Stimulated activated naive B cell treated with anti-CD40 and anti-IgM and Interleukin-4, amounts not matched to agents 10 μg/mL and 1 μg/mL and 100 μg/mL, for 72 hours (primary cell): ENCODE measurements around the gene ZNF750.

Experiments used
- ATAC-seq, 2 donors: fragments of 150-1000 bp; cut with Tn5 transposase; replicated peaks; 2 replicates each; pipeline ENCODE4 v1.10.0; 2021; ENCODE audit warnings: moderate library complexity in 1 of 2
- DNase-seq: peaks from one replicate; pipeline ENCODE4 v3.0.0; 2021
- H3K27ac Mint-ChIP-seq: one replicate; pipeline ENCODE4 v1.8.0; 2022; ENCODE audit warnings: mild to moderate bottlenecking, mixed read lengths
- H3K27me3 Mint-ChIP-seq, 2 donors: one replicate each; pipeline ENCODE4 v1.8.0; 2022; ENCODE audit warnings: mixed read lengths in 2 of 2
- H3K36me3 Mint-ChIP-seq, 2 donors: one replicate each; pipeline ENCODE4 v1.8.0; 2022; ENCODE audit warnings: mixed read lengths in 2 of 2, mild to moderate bottlenecking in 1 of 2
- H3K4me1 Mint-ChIP-seq, 2 donors: one replicate each; pipeline ENCODE4 v1.8.0; 2022; ENCODE audit warnings: mixed read lengths in 2 of 2, mild to moderate bottlenecking in 1 of 2
- H3K4me3 Mint-ChIP-seq, 2 donors: one replicate each; pipeline ENCODE4 v1.8.0; 2022; ENCODE audit warnings: mild to moderate bottlenecking in 2 of 2, mixed read lengths in 2 of 2, moderate library complexity in 1 of 2
- H3K9me3 Mint-ChIP-seq, 2 donors: one replicate each; pipeline ENCODE4 v1.8.0; 2022; ENCODE audit warnings: mixed read lengths in 2 of 2, mild to moderate bottlenecking in 1 of 2

The ZNF750 gene

GRCh38 chr17:82826211-82826610 lies 13.6 kb downstream of the ZNF750 start:
- H3K27me3 Mint-ChIP-seq = no peaks in the 10 kb centered on the region
- DNase-seq (no peak), ATAC-seq (no peak)
- peaks cover 0 to 6% of the 10 kb centered on the region in 2 donors for H3K4me1 Mint-ChIP-seq
- H3K27ac Mint-ChIP-seq = no peak overlapping the region
- no peaks in the 10 kb centered on the region for H3K9me3 Mint-ChIP-seq
- peaks cover 43 to 46% of the 10 kb centered on the region in 2 donors for H3K36me3 Mint-ChIP-seq
- no peak overlapping the region for H3K4me3 Mint-ChIP-seq

- H3K4me3 Mint-ChIP-seq = no peak overlapping the region
- H3K9me3 Mint-ChIP-seq = peaks cover 0 to 5% of the 10 kb centered on the region in 2 donors
- H3K36me3 Mint-ChIP-seq = peaks cover 45 to 48% of the 10 kb centered on the region in 2 donors
- DNase-seq (no peak), ATAC-seq (no peak)
- H3K27me3 Mint-ChIP-seq = no peaks in the 10 kb centered on the region
- no peak overlapping the region for H3K27ac Mint-ChIP-seq
- peaks cover under 1 to 6% of the 10 kb centered on the region in 2 donors for H3K4me1 Mint-ChIP-seq
Measured at GRCh38 chr17:82825540-82826124, 14.2 kb downstream of the ZNF750 start.

GRCh38 chr17:82823004-82823403 lies 16.8 kb downstream of the ZNF750 start:
- Mint-ChIP-seq H3K36me3 (peaks cover 42 to 50% of the 10 kb centered on the region in 2 donors), H3K4me1 (peaks cover 17 to 25% of the 10 kb centered on the region in 2 donors), H3K27ac (no peak overlapping the region), H3K9me3 (peaks cover 5 to 10% of the 10 kb centered on the region in 2 donors), H3K27me3 (no peaks in the 10 kb centered on the region), H3K4me3 (no peak overlapping the region)
- ATAC-seq = peak in 1 of 2 donors; percentile 32
- DNase-seq = no peak

GRCh38 chr17:82822281-82822680 lies 17.5 kb downstream of the ZNF750 start:
- H3K4me3 Mint-ChIP-seq = no peak overlapping the region
- H3K27ac Mint-ChIP-seq = no peak overlapping the region
- ATAC-seq (no peak), DNase-seq (no peak)
- H3K4me1 Mint-ChIP-seq = peaks cover 23 to 32% of the 10 kb centered on the region in 2 donors
- peaks cover 41 to 48% of the 10 kb centered on the region in 2 donors for H3K36me3 Mint-ChIP-seq
- no peaks in the 10 kb centered on the region for H3K27me3 Mint-ChIP-seq
- peaks cover 5 to 10% of the 10 kb centered on the region in 2 donors for H3K9me3 Mint-ChIP-seq

GRCh38 chr17:82821554-82821953 lies 18.3 kb downstream of the ZNF750 start:
- Mint-ChIP-seq H3K36me3 (peaks cover 37 to 45% of the 10 kb centered on the region in 2 donors), H3K4me1 (peaks cover 23 to 35% of the 10 kb centered on the region in 2 donors), H3K27me3 (no peaks in the 10 kb centered on the region), H3K27ac (no peak overlapping the region), H3K9me3 (peaks cover 5 to 10% of the 10 kb centered on the region in 2 donors), H3K4me3 (no peak overlapping the region)
- no peak for ATAC-seq
- no peak for DNase-seq

- H3K27me3 Mint-ChIP-seq = no peaks in the 10 kb centered on the region
- H3K4me1 Mint-ChIP-seq = peaks cover 25 to 39% of the 10 kb centered on the region in 2 donors
- H3K9me3 Mint-ChIP-seq = peaks cover 5 to 10% of the 10 kb centered on the region in 2 donors
- no peak overlapping the region for H3K4me3 Mint-ChIP-seq
- ATAC-seq (no peak), DNase-seq (no peak)
- H3K27ac Mint-ChIP-seq = peak overlapping the region; percentile 59
- peaks cover 45 to 54% of the 10 kb centered on the region in 2 donors for H3K36me3 Mint-ChIP-seq
Measured at GRCh38 chr17:82820278-82821251, 19.3 kb downstream of the ZNF750 start.

GRCh38 chr17:82817947-82818346 lies 21.9 kb downstream of the ZNF750 start:
- Mint-ChIP-seq H3K36me3 (peaks cover 63 to 75% of the 10 kb centered on the region in 2 donors), H3K27ac (peak overlapping the region; percentile 84), H3K27me3 (no peaks in the 10 kb centered on the region), H3K9me3 (peaks cover 5 to 10% of the 10 kb centered on the region in 2 donors), H3K4me1 (peaks cover 32 to 39% of the 10 kb centered on the region in 2 donors), H3K4me3 (no peak overlapping the region)
- ATAC-seq = peak; percentile 74 to 79
- DNase-seq = peak; percentile 13

GRCh38 chr17:82816358-82816757 lies 23.5 kb downstream of the ZNF750 start:
- Mint-ChIP-seq H3K4me3 (no peak overlapping the region), H3K9me3 (peaks cover 5 to 10% of the 10 kb centered on the region in 2 donors), H3K4me1 (peaks cover 32 to 39% of the 10 kb centered on the region in 2 donors), H3K27ac (no peak overlapping the region), H3K36me3 (peaks cover 62 to 78% of the 10 kb centered on the region in 2 donors), H3K27me3 (no peaks in the 10 kb centered on the region)
- DNase-seq (no peak), ATAC-seq (no peak)

GRCh38 chr17:82815790-82816305 lies 24.0 kb downstream of the ZNF750 start:
- no peak overlapping the region for H3K27ac Mint-ChIP-seq
- DNase-seq (no peak), ATAC-seq (no peak)
- no peaks in the 10 kb centered on the region for H3K27me3 Mint-ChIP-seq
- peaks cover 5 to 8% of the 10 kb centered on the region in 2 donors for H3K9me3 Mint-ChIP-seq
- peaks cover 62 to 78% of the 10 kb centered on the region in 2 donors for H3K36me3 Mint-ChIP-seq
- no peak overlapping the region for H3K4me3 Mint-ChIP-seq
- H3K4me1 Mint-ChIP-seq = peaks cover 32 to 39% of the 10 kb centered on the region in 2 donors

- peaks cover 3% of the 10 kb centered on the region in 2 donors for H3K9me3 Mint-ChIP-seq
- ATAC-seq (no peak), DNase-seq (no peak)
- peaks cover 33 to 41% of the 10 kb centered on the region in 2 donors for H3K4me1 Mint-ChIP-seq
- no peaks in the 10 kb centered on the region for H3K27me3 Mint-ChIP-seq
- peaks cover 62 to 77% of the 10 kb centered on the region in 2 donors for H3K36me3 Mint-ChIP-seq
- H3K27ac Mint-ChIP-seq = no peak overlapping the region
- H3K4me3 Mint-ChIP-seq = no peak overlapping the region
Measured at GRCh38 chr17:82815354-82815753, 24.5 kb downstream of the ZNF750 start.

GRCh38 chr17:82814834-82815233 lies 25.0 kb downstream of the ZNF750 start:
- Mint-ChIP-seq H3K36me3 (peaks cover 63 to 79% of the 10 kb centered on the region in 2 donors), H3K4me3 (no peak overlapping the region), H3K27me3 (no peaks in the 10 kb centered on the region), H3K27ac (no peak overlapping the region), H3K9me3 (no peaks in the 10 kb centered on the region), H3K4me1 (peaks cover 32 to 41% of the 10 kb centered on the region in 2 donors)
- ATAC-seq = no peak
- no peak for DNase-seq

GRCh38 chr17:82813299-82814051 lies 26.3 kb downstream of the ZNF750 start:
- peaks cover 23 to 28% of the 10 kb centered on the region in 2 donors for H3K4me1 Mint-ChIP-seq
- DNase-seq (no peak), ATAC-seq (no peak)
- H3K9me3 Mint-ChIP-seq = no peaks in the 10 kb centered on the region
- no peak overlapping the region for H3K27ac Mint-ChIP-seq
- H3K27me3 Mint-ChIP-seq = no peaks in the 10 kb centered on the region
- peaks cover 61 to 78% of the 10 kb centered on the region in 2 donors for H3K36me3 Mint-ChIP-seq
- no peak overlapping the region for H3K4me3 Mint-ChIP-seq

GRCh38 chr17:82812601-82813000 lies 27.2 kb downstream of the ZNF750 start:
- H3K27ac Mint-ChIP-seq = no peak overlapping the region
- H3K4me3 Mint-ChIP-seq = no peak overlapping the region
- no peak for ATAC-seq
- H3K4me1 Mint-ChIP-seq = peaks cover 15 to 19% of the 10 kb centered on the region in 2 donors
- no peak for DNase-seq
- H3K36me3 Mint-ChIP-seq = peaks cover 64 to 76% of the 10 kb centered on the region in 2 donors
- no peaks in the 10 kb centered on the region for H3K9me3 Mint-ChIP-seq
- no peaks in the 10 kb centered on the region for H3K27me3 Mint-ChIP-seq

- H3K27ac Mint-ChIP-seq = no peak overlapping the region
- ATAC-seq = no peak
- peaks cover 65 to 79% of the 10 kb centered on the region in 2 donors for H3K36me3 Mint-ChIP-seq
- no peak for DNase-seq
- H3K27me3 Mint-ChIP-seq = no peaks in the 10 kb centered on the region
- no peak overlapping the region for H3K4me3 Mint-ChIP-seq
- no peaks in the 10 kb centered on the region for H3K9me3 Mint-ChIP-seq
- peaks cover 13 to 14% of the 10 kb centered on the region in 2 donors for H3K4me1 Mint-ChIP-seq
Measured at GRCh38 chr17:82812058-82812457, 27.8 kb downstream of the ZNF750 start.
